Stimulated activated CD8-positive, alpha-beta memory T cell treated with anti-CD3 and anti-CD28 coated beads, Interleukin-15, amount 100 ng/mL, for 4 hours (primary cell): ENCODE data around the gene PTGIS.

Experiments used
- DNase-seq, 2 donors: peaks; one replicate each; pipeline ENCODE4 v3.0.0-alpha.2; 2020; ENCODE audit warnings: low read depth in 2 of 2

PTGIS gene

DNA sequence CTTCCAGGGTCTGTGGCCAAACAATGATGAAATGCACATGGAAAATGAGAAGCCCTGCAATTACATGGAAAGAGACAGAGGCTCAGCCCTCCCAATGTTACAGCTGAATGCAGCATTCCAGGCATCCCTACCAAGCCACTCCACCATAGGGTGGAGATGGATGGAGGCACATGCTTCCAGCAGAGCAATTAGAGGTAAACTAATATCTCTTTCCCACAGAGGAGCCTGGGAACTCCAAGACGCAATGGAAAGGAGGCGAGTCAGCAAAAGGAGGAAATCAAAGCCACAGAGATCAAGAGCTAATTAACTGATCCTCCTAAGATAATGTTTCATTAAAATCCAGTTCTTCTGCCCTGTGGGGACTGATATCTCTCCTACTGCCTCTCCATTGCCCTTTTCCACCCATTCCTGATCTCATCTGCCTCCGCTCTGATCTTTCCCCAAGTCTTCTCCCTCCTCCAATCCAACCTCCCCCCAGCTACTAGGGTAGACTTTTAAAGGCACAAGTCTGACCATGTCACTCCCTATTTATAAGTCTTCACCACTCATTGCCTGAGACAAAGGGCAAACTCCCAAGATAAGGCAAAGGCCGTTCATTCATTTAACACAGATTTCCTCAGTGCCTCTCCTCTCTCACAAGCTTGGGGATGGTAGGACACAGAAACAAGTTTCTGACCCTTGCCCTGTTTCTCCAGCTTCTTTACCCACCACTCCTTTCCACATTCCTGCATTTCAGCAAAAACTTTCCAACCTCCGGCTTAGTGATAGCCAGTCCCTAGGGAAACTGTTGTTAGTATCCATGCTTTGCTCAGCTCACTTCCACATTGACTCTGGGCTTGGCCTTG is 71.2 kb downstream of the PTGIS start:
- DNase-seq: no peak

DNA sequence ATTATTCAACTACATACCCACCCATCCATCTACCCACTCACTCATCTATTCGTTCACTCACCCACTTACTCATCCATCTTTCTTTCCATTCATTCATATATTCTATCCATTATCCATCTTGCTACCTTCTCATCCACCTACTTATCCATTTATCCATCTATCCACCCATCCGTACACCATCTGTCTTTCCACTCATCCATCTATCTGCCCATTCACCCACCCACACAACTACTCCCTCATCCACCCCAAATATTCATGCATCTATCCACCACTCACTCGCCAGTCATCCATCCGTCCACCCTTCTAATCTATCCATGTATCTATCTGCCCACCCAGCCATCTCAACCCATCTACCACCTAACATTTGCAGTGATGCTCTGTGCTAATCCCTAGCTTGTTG is 71.9 kb downstream of the PTGIS start:
- no peak for DNase-seq

DNA sequence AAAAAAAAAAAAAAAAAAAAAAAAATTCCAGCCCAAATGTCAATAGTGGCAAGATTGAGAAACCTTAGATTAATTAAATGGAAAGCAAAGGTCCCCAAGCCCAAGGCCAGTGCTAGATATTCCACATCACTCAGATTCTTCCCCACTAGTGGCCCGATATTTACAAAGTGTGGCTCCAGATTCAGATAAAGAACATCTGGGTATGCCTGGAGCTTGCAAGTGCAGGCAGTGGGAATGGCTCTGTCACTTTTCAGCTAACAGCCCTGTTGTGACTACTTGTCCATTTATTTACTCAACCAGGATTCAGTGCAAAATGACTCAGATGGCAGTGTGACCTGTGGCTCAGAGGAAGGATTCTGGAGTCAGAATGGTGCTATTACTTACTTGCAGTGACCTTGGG is 77.2 kb downstream of the PTGIS start:
- DNase-seq: no peak

DNA sequence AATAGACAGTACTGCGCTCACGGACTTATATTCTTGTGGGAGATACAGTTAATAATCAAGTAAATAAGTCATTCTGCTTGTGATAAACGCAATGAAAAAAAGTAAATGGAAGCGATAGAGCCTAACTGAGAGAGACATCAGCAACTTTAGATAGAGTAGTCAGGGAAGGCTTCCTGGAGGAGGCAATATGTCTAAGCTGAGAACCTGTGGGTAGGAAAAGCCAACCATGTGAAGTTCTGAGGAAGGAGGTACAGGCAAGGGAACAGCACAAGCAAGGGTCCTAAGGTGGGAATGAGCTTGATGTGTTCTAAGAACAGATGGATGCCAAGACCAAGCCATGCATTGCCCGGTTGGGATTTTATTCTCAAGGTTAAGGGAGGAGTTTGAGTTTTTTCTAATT is 78.2 kb downstream of the PTGIS start:
- DNase-seq: no peak

DNA sequence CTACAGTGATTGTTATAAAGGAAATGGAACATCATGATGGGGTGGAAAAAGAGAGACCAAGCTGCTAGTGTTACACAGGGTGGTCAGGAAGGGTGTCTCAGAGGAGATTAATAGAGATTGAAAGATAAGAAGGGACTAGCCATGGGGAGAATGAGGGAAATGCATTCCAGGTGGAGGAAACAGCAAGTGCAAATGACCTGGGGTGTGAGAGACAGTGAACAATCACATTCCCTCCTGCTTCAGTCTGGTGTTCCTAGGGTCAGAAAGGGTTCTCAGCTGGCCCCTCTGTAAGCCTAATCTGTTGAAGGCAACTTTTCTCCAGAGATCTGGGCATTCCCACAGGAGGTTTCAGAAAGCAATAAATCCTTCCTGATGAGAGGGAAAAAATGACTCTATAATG is 81.9 kb downstream of the PTGIS start:
- DNase-seq: no peak

DNA sequence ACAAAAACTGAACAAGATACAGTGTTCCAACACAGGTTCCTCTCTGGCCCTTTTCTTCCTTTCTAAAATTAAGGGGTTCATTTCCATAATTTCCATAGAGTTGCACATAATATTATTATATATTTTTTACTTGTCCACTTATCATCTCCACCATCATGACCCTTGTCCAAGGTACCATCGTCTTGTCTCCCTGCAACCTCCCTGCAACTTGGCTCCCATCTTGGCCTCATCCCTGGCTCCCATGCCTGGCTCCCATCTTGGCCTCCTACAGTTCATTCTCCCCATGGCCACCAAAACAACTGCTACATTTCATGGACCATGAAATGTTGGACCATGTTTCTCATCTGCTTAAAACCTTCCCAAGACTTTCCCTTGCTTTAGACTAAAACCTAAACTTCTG is 82.4 kb downstream of the PTGIS start:
- DNase-seq: no peak

DNA sequence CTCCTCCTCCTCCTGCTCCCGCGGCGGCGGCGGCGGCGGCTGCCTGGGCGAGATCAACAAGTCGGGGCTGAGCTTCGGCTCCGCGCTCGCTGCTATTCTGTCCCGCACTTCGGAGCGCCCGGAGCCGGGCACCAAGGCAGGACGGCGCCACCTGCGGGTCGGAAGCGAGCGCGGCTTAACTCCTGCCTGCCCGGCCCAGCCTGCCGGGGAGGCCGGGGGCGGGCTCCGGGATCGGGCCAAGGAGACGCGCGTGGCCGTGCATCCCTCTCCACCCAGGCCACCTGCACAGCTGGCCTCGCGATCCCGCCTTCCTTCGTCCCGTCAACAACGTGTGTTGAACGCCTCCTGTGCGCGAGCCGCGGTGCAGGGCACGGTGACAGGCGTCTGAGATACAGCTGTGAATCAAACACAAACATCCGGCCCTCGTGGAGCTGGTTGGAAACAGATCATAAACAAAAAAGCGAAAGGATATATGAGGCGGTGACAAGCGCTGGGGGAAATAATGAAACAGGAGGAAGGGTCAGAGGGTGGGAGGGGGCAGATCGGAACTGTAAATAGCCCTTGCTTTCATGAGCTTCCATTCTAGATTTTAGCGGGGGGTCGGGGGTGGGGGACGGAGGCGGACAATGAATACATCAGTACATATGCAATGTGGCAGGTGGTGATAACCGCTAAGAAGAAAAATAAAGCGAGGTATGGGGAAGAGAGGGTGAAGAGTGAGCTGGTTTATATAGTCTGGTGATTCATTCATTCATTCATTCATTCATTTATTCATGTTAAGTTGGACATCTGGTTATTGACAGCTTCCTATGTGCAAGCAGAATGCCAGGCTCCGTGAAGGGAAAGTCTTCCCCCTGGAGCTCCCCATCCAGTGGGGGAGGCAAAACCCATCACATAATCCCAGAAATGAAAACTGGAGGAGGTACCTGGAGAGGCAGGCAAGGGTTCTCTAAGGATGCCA is 83.5 kb downstream of the PTGIS start:
- no peak for DNase-seq

DNA sequence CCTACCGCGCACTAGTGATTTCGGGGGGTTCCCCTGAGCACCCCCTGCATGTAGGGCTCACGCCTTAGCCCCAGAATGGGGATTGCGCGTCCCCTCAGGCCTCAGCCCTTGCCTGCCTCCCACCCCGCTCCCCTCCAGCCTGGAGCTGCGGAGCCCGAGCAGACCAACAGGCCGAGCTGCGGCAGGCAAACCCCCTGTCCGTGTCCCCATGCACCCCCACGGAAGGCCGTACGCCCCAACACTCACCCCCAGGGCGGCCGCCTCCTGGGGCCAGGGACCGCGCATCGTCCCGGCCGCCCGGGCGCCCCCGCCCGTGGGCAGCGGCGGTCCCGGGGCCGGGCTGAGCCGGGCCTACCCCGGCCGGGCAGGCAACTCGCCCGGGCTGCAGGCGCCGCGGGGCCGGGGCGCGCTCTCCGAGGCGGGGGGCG is 84.2 kb downstream of the PTGIS start:
- DNase-seq: no peak

DNA sequence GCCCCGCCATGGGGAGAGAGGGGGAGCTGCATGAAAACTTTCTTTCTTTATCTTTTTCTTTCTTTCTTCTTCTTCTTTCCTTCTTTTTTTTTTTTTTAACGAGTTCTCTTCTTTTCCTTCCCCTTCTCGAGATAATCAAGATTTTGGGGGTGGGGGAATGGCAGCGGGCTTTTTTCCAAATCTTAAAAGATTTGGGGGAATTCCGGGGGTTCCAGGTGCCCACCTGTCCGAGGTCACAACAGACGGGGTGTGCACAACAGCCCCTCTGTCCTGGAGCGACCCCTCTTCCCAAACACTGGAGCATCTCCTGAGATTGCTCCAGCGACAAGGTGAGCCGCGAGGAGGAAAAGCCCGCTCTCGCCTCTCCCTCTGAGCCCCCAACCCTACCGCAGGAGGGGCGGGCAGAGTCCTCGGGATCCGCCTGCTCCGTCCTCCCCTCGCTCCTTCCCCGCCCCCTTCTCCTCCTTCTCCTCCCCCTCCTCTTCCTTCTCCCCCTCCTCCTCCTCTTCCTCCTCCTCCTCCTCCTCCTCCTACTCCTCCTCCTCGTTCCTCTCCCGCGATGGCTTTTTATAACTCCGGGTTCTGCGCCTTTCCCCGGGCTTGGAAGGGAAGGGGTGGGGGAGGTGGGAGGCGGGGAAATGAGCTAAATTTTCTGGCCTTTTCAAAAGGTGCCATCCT is 84.8 kb downstream of the PTGIS start:
- DNase-seq: no peak

DNA sequence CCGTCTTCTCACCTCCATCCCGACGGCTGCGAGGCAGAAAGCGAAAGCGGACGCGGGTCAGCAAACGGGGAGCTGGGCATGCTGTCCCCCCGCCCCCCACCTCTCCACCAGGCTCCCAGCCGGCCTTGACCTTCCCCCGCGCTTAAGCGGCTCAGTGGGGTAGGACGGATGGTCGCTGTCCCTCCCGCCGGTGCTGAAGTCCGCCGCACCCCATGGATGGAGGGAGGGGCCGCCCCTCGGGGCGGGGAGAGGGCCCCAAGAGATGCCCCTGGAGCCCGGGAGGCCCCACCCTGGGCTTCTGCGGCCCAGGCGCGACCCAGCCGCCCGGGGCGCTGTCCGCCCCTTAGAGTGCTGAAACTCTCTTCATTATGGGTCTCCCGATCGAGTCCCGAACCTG is 85.3 kb downstream of the PTGIS start, which contains the start of gene KCNB1:
TSS of gene KCNB1 (minus strand) at position 48 of the 397 bp plus-strand sequence. CDS start 188 bp downstream, outside the sequence.
- no peak for DNase-seq

DNA sequence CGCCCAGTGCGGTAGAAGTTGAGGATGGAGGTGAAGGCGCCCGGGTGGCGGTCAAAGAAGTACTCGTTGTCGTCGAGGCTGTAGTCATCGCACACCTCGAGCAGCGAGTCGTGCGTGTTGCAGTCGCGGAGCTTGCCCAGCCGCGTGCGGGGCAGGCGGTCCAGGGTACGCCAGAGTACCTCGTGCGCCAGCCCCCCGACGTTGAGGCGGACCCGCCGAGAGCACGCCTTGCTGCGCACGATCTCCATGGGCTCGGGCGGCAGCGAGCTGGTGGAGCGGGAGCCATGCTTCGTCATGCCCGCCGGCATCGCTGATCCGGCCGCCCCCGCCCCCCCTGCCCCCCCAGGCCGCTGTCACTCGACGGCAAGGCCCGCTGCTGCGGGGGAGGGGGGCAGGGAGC is 85.8 kb downstream of the PTGIS start:
- no peak for DNase-seq

DNA sequence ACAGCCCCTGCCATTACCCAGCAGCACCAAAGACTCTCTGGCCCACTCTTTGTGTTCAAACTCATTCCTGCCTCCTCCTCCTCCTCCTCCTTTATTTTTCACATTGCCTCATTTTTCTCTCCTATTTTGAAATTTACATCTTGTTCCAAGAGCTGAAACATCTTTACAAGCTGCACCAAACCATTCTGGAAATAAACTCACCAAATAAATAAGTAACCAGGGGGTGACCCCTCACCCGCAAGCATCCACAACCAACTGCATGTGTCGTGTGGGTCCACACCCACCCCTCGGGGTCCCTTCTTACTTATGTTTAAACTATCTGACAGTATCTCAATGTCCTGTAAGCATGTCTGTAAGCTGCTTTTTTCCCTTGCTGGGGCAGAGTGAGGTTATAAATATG is 86.8 kb downstream of the PTGIS start:
- DNase-seq: no peak

DNA sequence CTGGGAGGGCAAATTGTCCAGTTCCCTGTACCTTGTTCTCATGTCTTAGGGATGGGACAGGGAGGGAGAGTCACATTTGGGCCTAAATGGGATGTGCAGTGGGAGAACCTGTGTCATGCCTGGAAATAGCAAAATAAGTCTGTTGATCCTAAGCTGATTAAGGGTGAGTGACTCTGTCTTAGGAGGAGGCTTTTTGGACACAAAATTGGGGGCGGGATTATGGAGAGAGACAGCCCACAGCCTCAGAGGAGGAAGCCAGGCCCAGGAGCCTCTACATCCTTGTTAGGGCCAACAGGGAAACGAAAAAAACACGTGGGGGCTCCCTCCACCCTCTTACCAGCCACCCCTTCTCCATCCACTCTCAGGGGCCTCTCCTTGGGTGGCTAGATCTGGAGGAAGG is 87.7 kb downstream of the PTGIS start:
- no peak for DNase-seq

DNA sequence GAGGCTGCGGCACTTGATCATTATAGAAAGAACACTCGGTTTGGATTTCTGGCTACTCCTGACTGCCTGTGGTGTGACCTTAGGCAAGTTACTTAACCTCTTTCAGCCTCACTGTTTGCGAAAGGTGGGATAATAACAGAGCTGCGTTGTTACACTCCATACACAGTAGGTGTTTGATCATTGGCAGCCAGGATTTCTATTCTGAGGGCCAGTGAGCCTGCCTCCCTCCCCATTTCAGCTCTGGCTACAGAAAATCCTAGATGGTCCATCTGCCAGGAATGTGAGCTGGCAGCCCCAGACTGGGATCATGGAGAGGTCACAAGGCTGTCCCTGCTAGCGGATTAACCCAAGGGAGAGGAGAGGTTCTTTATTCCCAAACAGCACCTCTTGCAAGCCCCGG is 88.2 kb downstream of the PTGIS start:
- DNase-seq: no peak

DNA sequence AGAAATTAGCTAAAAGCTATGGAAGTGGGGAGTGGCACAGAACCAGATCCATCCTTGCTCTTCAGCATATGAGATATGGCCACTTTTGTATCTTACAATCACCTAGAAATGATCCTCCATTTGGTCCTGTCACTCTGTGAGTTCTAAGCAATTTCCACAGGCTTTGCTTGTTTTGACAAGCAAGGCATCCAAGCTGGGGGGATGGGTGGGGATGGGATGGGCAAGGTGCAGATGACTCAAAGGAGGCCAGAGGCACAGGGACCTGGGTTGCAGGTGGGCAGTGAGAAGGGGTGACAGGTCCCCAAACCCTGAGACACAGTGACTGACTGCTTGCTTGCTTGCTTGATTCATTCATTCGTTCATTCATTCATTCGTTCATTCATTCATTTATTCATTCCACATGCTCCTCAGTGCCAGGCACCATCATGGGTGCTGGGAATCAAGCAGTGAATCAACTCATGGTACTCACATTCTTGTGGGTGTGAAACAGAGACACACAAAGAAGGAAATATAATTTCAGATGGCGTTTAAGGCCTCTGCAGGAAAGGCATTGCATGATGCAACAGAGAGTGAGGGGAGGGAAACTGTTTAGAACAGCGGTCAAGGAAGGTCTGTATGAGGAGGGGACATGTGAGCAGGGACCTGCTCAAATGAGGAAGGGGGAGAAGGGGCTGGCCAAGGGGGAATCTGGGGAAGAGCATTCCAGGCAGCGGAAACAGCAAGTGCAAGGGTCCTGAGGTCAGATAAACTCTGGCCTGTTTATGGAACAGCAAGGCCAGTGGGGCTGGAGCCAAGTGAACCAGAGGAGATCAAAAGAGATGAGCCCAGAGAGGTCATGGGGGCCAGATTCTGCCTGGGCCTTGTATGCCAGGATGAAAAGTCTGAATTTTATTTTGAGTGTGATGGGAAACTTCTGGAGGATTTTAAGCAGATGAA is 88.9 kb downstream of the PTGIS start:
- no peak for DNase-seq

DNA sequence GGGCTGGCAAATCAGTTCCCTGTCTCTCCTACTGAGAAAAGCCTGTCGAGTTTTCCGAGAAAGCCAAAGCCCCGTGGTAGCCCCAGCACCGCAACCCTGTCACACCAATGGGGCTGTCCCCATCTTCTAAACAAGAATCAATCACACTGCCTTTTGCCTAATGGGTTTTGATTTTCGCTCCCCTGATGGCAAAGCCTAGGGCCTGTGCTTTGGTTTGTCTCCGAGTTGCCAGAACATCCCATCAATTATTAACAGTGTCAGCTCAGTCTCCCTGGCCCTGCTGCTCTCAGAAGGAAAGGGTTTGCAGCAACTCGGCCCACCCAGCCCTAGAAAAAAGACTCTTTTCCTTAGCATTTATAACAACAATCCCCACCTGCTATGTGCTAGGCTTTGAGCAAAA is 89.7 kb downstream of the PTGIS start:
- DNase-seq: no peak

DNA sequence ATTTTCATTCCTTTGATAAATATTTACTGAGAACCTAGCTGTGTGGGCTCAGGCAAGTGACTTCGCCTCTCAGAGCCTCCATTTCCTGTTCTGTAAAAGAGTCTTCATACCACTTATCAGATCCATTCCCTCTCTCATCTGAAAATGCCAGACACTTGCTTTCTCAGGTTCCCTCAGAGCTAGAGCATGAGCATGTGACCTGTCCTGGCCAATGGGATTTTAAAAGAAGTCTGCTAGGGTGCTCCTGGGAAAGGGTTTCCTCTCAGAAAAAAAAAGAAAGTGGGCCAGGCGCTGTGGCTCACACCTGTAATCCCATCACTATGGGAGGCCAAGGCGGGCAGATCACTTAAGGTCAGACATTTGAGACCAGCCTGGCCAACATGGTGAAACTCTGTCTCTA is 90.7 kb downstream of the PTGIS start:
- DNase-seq: no peak

DNA sequence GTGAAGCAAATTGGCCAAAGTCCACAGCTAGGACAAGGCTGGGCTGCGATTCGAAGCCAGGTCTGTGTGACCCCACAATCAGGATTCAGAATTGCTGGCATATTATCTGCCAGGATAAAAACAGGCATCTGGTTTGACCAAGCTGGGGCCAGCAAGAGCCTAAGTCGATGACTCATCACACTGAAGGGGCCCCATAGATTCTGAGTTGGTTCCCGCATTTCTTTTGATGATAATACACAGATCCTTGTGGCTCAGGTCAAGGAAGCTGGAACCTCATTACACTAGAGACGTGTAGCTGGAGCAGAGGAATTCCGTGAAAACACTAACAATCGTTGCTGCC is 92.0 kb downstream of the PTGIS start:
- no peak for DNase-seq

DNA sequence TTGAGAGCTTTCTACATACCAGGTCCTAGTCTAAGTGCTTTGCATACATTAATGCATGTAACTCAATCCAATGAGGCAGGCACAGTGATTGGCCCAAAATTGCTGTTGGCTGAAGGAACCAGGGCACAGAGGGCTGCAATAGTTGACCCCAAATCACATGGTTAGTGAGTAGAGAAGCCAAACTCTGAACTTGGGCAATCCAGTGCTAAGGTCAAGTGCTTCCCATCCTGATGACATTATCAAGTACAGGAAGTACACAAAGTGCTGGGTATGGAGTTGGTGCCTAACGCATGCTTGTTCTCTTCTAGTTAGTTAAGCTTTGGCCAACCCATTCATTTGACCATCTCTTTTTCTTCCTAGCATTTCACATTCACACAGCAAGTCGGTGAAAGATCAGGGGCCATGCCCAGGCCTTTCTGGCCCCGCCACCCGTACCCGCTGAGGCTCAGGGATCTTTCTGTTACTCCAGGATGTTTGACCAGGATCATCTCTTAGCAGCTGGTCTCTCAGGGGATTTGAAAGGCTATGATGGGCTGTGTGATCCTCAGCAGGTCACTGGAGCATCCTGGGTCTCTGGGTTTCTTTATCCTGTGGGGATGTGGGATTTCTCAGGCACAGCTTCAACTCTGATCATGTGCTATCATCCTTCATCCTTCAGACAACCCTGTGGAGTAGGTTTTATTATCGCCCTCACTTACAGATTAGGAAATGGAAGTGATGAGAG is 92.5 kb downstream of the PTGIS start:
- no peak for DNase-seq

DNA sequence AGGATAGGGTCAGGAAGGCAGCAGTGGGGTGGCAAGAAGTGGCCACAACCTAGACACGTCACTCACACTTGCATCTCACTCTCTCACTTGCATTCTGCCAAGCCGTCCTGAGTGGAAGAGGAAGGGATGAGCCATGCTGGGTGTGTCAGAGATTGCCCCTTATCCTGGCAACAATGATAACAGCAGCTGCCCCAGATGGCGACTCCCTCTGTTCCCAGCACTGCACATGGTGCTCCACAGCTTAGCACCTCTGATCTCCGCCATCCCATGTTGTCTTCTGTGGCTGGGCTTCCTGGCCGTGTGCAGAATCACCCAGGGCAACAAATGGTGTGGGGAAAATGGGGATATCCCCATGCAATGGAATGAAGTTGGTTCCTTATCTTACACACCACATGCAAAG is 96.5 kb downstream of the PTGIS start:
- no peak for DNase-seq

DNA sequence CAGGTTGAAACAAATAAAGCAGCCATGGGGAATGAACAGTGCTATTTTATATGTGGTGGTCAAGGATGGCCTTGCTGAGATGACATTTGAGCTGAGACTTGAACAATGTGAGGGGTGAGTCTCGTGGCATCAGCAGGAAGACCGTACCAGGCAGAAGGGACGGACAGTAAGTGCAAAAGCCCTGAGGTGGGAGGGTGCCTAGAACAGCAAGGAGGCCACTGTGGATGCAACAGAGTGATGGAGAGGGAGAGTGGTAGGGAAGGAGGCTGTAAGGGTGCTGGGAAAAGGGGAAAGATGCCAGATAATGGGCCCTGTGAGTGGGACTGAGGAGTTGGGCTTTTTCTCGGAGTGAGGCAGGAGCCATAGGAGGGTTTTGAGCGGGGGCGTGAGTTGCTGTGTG is 97.0 kb downstream of the PTGIS start:
- no peak for DNase-seq
